Gastrocnemius medialis (tissue), 4 donors: ENCODE measurements around the gene PIK3R1.

Source experiments
- CTCF ChIP-seq, 5 experiments: fragments of 450-650 bp in 3 of 5; fragments of 200-600 bp in 2 of 5; sonication (generic) in 2 of 5; IDR thresholded peaks in 4 of 5; conservative IDR thresholded peaks in 1 of 5; 1 replicate in 4 of 5; 2 replicates in 1 of 5; pipeline ENCODE4 v1.5.1; 2016 to 2019; ENCODE audit warnings: antibody characterized with exemption in 5 of 5, mild to moderate bottlenecking in 3 of 5, moderate library complexity in 3 of 5
- POLR2A ChIP-seq, 2 donors: fragments of 450-650 bp; IDR thresholded peaks; one replicate each; pipeline ENCODE4 v1.6.1; 2017; ENCODE audit warnings: antibody characterized with exemption in 2 of 2, mild to moderate bottlenecking in 2 of 2, moderate library complexity in 2 of 2

- no peak for TF ChIP-seq CTCF (IDR thresholded peaks at IDR 0.05 in 4 of 5, conservative IDR thresholded peaks at IDR 0.05 in 1 of 5)
- TF ChIP-seq POLR2A (IDR thresholded peaks at IDR 0.05) = no peak
Measured at GRCh38 chr5:68318955-68319705, 103.6 kb downstream of the PIK3R1 start.
